ENCODE results near the gene KIF25.
"Not testable (repeated sequence)": the region's sequence is repeated elsewhere in the genome, so short reads cannot be mapped to it uniquely, and the experiment has no call there.

Gene KIF25

GRCh38 chr6:168073937-168074730 is 76.7 kb downstream of the KIF25 start:
- DNase-seq, result no peak

- DNase-seq, result no peak
Measured at GRCh38 chr6:168075216-168075615, 77.7 kb downstream of the KIF25 start.

- no peak for DNase-seq
Measured at GRCh38 chr6:168075787-168076202, 78.3 kb downstream of the KIF25 start.

GRCh38 chr6:168077401-168077800 is 79.9 kb downstream of the KIF25 start:
- not testable (repeated sequence) for DNase-seq

GRCh38 chr6:168078175-168078942 is 80.9 kb downstream of the KIF25 start:
- DNase-seq, result no peak

- no peak for DNase-seq
Measured at GRCh38 chr6:168078943-168079405, 81.5 kb downstream of the KIF25 start, which contains the start of gene FRMD1. Gene FRMD1 (minus strand): TSS chr6:168079212. CDS start chr6:168079094, 118 bp downstream.

- no peak for DNase-seq
Measured at GRCh38 chr6:168080393-168081077, 83.1 kb downstream of the KIF25 start.

- DNase-seq, result no peak
Measured at GRCh38 chr6:168081858-168082546, 84.5 kb downstream of the KIF25 start.

GRCh38 chr6:168082860-168083513 is 85.5 kb downstream of the KIF25 start:
- DNase-seq, result no peak

- no peak for DNase-seq
Measured at GRCh38 chr6:168083514-168083885, 86.0 kb downstream of the KIF25 start.

- DNase-seq, result no peak
Measured at GRCh38 chr6:168084465-168085160, 87.1 kb downstream of the KIF25 start.

- DNase-seq, result no peak
Measured at GRCh38 chr6:168086066-168086465, 88.6 kb downstream of the KIF25 start.

- no peak for DNase-seq
Measured at GRCh38 chr6:168086616-168087015, 89.1 kb downstream of the KIF25 start.

GRCh38 chr6:168087436-168088160 is 90.1 kb downstream of the KIF25 start:
- DNase-seq, result no peak

- peak; percentile 97 for DNase-seq
Measured at GRCh38 chr6:168088161-168089053, 90.9 kb downstream of the KIF25 start.

- DNase-seq, result peak; percentile 68
Measured at GRCh38 chr6:168089186-168090063, 92.0 kb downstream of the KIF25 start.

- no peak for DNase-seq
Measured at GRCh38 chr6:168090064-168090690, 92.7 kb downstream of the KIF25 start.

GRCh38 chr6:168090706-168091105 is 93.2 kb downstream of the KIF25 start:
- no peak for DNase-seq

Measured in islet precursor cell (in vitro differentiated cells).